Peyer's patch (tissue), 4 donors: Measurements from ENCODE around the gene MICAL3. TPM values are rescaled to one million over a fixed set of nuclear protein-coding genes. Genes with fewer than 3 reads are reported as not detected.

Experiments
- DNase-seq, 3 donors: peaks; one replicate each; pipeline ENCODE4 v3.0.0-alpha.2; 2017 to 2019
- H3K27ac ChIP-seq, 4 donors: fragments of 200-600 bp; sonication (generic); one replicate each; pipeline ENCODE4 v1.5.1; 2016 to 2019
- H3K27me3 ChIP-seq, 2 donors: fragments of 200-600 bp; sonication (generic); one replicate each; pipeline ENCODE4 v1.5.1; 2019
- H3K36me3 ChIP-seq, 3 donors: fragments of 200-600 bp; sonication (generic); one replicate each; pipeline ENCODE4 v1.5.1; 2016 to 2019
- H3K4me1 ChIP-seq, 4 donors: fragments of 200-600 bp; sonication (generic); one replicate each; pipeline ENCODE4 v1.5.1; 2016 to 2019
- H3K4me3 ChIP-seq, 4 donors: fragments of 200-600 bp; sonication (generic); 1 replicate in 3 of 4; 2 replicates in 1 of 4; pipeline ENCODE4 v1.5.1; 2016 to 2019; ENCODE audit warnings: mild to moderate bottlenecking in 1 of 4
- H3K9me3 ChIP-seq, 4 donors: fragments of 200-600 bp; sonication (generic); one replicate each; pipeline ENCODE4 v1.5.1; 2016 to 2019; ENCODE audit warnings: mild to moderate bottlenecking in 1 of 4
- POLR2A ChIP-seq, 2 donors: fragments of 450-650 bp; IDR thresholded peaks; one replicate each; pipeline ENCODE4 v1.5.1; 2017; ENCODE audit warnings: antibody characterized with exemption in 2 of 2, mild to moderate bottlenecking in 2 of 2, moderate library complexity in 2 of 2
- total RNA-seq, 4 donors: library from RNA; depleted of rRNA; stranded (reverse); fragments of >200 nt; gene quantifications; one replicate each; pipeline ENCODE4 v1.1.0, GENCODE V29; 2016
- TF ChIP-seq, protein P1 (sequence below), 6 experiments: fragments of 450-650 bp in 4 of 6; fragments of 200-600 bp in 2 of 6; sonication (generic) in 1 of 6; IDR thresholded peaks; one replicate each; pipeline ENCODE4 v1.5.1; 2017 to 2019; ENCODE audit warnings: antibody characterized with exemption in 6 of 6, mild to moderate bottlenecking in 3 of 6, moderate library complexity in 1 of 6

MICAL3 gene
- total RNA-seq, 4 donors from 2014 or later, result 68.5 to 99.1 (median 88.7) TPM

- Histone ChIP-seq H3K4me1 (no peaks in the 10 kb centered on the region), H3K27ac (no peak overlapping the region)
- TF ChIP-seq POLR2A (IDR thresholded peaks at IDR 0.05), result no peak
- TF ChIP-seq, protein P1, sequence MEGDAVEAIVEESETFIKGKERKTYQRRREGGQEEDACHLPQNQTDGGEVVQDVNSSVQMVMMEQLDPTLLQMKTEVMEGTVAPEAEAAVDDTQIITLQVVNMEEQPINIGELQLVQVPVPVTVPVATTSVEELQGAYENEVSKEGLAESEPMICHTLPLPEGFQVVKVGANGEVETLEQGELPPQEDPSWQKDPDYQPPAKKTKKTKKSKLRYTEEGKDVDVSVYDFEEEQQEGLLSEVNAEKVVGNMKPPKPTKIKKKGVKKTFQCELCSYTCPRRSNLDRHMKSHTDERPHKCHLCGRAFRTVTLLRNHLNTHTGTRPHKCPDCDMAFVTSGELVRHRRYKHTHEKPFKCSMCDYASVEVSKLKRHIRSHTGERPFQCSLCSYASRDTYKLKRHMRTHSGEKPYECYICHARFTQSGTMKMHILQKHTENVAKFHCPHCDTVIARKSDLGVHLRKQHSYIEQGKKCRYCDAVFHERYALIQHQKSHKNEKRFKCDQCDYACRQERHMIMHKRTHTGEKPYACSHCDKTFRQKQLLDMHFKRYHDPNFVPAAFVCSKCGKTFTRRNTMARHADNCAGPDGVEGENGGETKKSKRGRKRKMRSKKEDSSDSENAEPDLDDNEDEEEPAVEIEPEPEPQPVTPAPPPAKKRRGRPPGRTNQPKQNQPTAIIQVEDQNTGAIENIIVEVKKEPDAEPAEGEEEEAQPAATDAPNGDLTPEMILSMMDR (IDR thresholded peaks at IDR 0.05), result no peak
Observed at GRCh38 chr22:17962168-17962567, 62.2 kb downstream of the MICAL3 start.

DNA sequence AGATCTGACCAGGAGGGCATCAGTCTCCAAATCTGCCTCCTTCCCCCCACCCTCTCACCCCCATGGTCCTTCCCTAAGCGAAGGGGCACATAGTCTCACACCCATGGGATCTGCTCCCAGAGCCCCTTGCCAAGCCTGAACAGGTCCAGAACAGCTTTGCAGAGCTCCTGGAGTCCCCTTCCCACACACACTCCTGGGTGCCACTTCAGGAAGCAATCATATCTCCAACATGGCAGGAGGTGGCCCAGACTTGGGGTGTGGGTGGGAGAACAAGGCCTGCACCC is 63.0 kb downstream of the MICAL3 start:
- Histone ChIP-seq H3K4me1 (no peaks in the 10 kb centered on the region), H3K27me3 (no peaks in the 10 kb centered on the region), H3K36me3 (no peaks in the 10 kb centered on the region), H3K27ac (no peak overlapping the region), H3K9me3 (no peaks in the 10 kb centered on the region), H3K4me3 (no peak overlapping the region)
- TF ChIP-seq, protein P1 (IDR thresholded peaks at IDR 0.05), result no peak
- no peak for TF ChIP-seq POLR2A (IDR thresholded peaks at IDR 0.05)
- no peak for DNase-seq

More at GRCh38 chr22:17962168-17962567, 62.2 kb downstream of the MICAL3 start:
- Histone ChIP-seq H3K27me3 (no peaks in the 10 kb centered on the region), H3K9me3 (no peaks in the 10 kb centered on the region), H3K36me3 (no peaks in the 10 kb centered on the region), H3K4me3 (no peak overlapping the region)
- no peak for DNase-seq

DNA sequence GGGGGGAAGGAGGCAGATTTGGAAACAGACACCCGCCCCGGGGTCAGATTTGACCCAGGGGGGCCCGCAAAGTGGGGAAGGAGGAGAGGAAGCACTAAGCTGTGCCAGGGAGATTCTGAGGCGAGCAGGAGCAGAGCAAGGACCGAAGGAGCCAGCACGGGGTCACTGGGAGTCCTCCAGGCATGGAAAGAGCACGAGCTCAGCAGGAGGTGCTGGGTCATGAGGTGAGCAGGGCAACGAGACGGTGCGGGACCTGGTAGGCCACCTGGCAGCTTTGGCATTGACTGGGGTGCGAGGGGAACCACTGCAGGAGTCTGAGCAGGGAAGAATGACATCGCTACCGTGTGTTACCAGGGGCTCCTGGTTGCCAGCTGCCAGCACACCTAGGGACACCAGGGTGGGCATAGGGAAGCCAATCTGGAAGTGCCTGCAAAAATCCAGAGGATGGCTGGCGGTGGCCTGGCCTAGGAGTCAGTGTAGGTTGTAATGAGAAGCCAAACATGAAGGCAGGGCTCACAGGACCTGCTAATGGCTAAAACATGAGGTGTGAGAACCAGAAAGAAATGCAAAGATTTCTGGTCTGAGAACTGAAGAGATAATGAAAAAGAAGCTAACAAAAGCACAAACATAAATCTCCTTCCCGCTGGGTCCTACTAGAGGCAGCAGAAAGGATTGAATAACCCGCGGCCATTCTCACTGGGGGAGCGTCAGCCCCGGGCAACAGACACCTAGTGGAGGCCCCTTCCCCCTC is 63.5 kb downstream of the MICAL3 start:
- Histone ChIP-seq H3K36me3 (no peaks in the 10 kb centered on the region), H3K27me3 (no peaks in the 10 kb centered on the region), H3K4me1 (no peaks in the 10 kb centered on the region), H3K4me3 (no peak overlapping the region), H3K27ac (no peak overlapping the region), H3K9me3 (no peaks in the 10 kb centered on the region)
- no peak for DNase-seq
- no peak for TF ChIP-seq POLR2A (IDR thresholded peaks at IDR 0.05)
- TF ChIP-seq, protein P1 (IDR thresholded peaks at IDR 0.05), result no peak

- no peak for TF ChIP-seq POLR2A (IDR thresholded peaks at IDR 0.05)
- TF ChIP-seq, protein P1 (IDR thresholded peaks at IDR 0.05), result no peak
- DNase-seq, result no peak
Observed at GRCh38 chr22:17960011-17960410, 64.3 kb downstream of the MICAL3 start.

GRCh38 chr22:17958166-17958565 is 66.2 kb downstream of the MICAL3 start:
- no peaks in the 10 kb centered on the region for H3K27me3 ChIP-seq
- no peaks in the 10 kb centered on the region for H3K36me3 ChIP-seq
- H3K9me3 ChIP-seq, result no peaks in the 10 kb centered on the region
- H3K27ac ChIP-seq, result no peak overlapping the region
- no peaks in the 10 kb centered on the region for H3K4me1 ChIP-seq
- H3K4me3 ChIP-seq, result no peak overlapping the region
- DNase-seq, result no peak
- TF ChIP-seq, protein P1 (IDR thresholded peaks at IDR 0.05), result no peak
- no peak for TF ChIP-seq POLR2A (IDR thresholded peaks at IDR 0.05)

More at GRCh38 chr22:17960011-17960410, 64.3 kb downstream of the MICAL3 start:
- Histone ChIP-seq H3K4me3 (no peak overlapping the region), H3K4me1 (no peaks in the 10 kb centered on the region), H3K27ac (no peak overlapping the region), H3K36me3 (no peaks in the 10 kb centered on the region), H3K9me3 (no peaks in the 10 kb centered on the region), H3K27me3 (no peaks in the 10 kb centered on the region)
